SK-N-MC (cell line): Measurements from ENCODE around the gene TRAPPC2L.

Experiments
- DNase-seq: peaks from one replicate; pipeline ENCODE4 v3.0.0-alpha.2; 2011; ENCODE audit warnings: low read depth, low spot score
- H3K27ac ChIP-seq: fragments of 200-600 bp; sonication (generic); 2 replicates; pipeline ENCODE4 v1.5.1; 2016; ENCODE audit warnings: mixed run types
- H3K36me3 ChIP-seq: fragments of 200-600 bp; sonication (generic); 2 replicates; pipeline ENCODE4 v1.6.1; 2017; ENCODE audit warnings: antibody characterized with exemption, low read length, mixed read lengths; ENCODE audit not compliant: insufficient read depth
- H3K4me3 ChIP-seq: fragments of 200-600 bp; sonication (generic); 2 replicates; pipeline ENCODE4 v1.5.1; 2016
- H3K9ac ChIP-seq: fragments of 200-600 bp; sonication (generic); 2 replicates; pipeline ENCODE4 v1.8.0; 2017; ENCODE audit warnings: mixed run types, mixed read lengths; ENCODE audit not compliant: insufficient read length
- H3K9me3 ChIP-seq: fragments of 200-600 bp; sonication (generic); 2 replicates; pipeline ENCODE4 v1.6.1; 2017; ENCODE audit warnings: low read depth, mild to moderate bottlenecking, antibody characterized with exemption, low read length, moderate library complexity, mixed read lengths
- EZH2 ChIP-seq: fragments of 200-600 bp; sonication (generic); IDR thresholded peaks from one replicate; pipeline ENCODE4 v1.6.1; 2017; ENCODE audit warnings: antibody characterized with exemption
- FOXP2 ChIP-seq: optimal IDR thresholded peaks from 2 replicates; pipeline ENCODE3; 2011; ENCODE audit warnings: mild to moderate bottlenecking, moderate library complexity; ENCODE audit not compliant: insufficient read depth; ENCODE audit errors: extremely low read length, control extremely low read depth
- POLR2AphosphoS5 ChIP-seq: IDR thresholded peaks from 2 replicates; pipeline ENCODE4 v1.6.1; 2012; ENCODE audit warnings: mild to moderate bottlenecking, low read depth, low read length, borderline replicate concordance

The TRAPPC2L gene

GRCh38 chr16:88907768-88908167 lies 50.8 kb downstream of the TRAPPC2L start:
- no peak for DNase-seq

GRCh38 chr16:88908307-88908706 lies 51.4 kb downstream of the TRAPPC2L start:
- TF ChIP-seq FOXP2 = no peak
- no peak overlapping the region for H3K4me3 ChIP-seq
- H3K36me3 ChIP-seq = no peaks in the 10 kb centered on the region
- H3K9ac ChIP-seq = no peak overlapping the region
- H3K27ac ChIP-seq = no peak overlapping the region
- no peak for DNase-seq
- H3K9me3 ChIP-seq = no peaks in the 10 kb centered on the region

More at GRCh38 chr16:88907768-88908167, 50.8 kb downstream of the TRAPPC2L start:
- H3K9me3 ChIP-seq = no peaks in the 10 kb centered on the region
- no peaks in the 10 kb centered on the region for H3K36me3 ChIP-seq
- no peak overlapping the region for H3K4me3 ChIP-seq
- TF ChIP-seq EZH2 (no peak), FOXP2 (no peak)
- no peak overlapping the region for H3K9ac ChIP-seq
- H3K27ac ChIP-seq = no peak overlapping the region

- DNase-seq = no peak
- no peak overlapping the region for H3K4me3 ChIP-seq
- H3K27ac ChIP-seq = no peak overlapping the region
- TF ChIP-seq EZH2 = no peak
- H3K36me3 ChIP-seq = no peaks in the 10 kb centered on the region
- H3K9ac ChIP-seq = no peak overlapping the region
- no peaks in the 10 kb centered on the region for H3K9me3 ChIP-seq
Measured at GRCh38 chr16:88909431-88910210, 52.7 kb downstream of the TRAPPC2L start.

DNA sequence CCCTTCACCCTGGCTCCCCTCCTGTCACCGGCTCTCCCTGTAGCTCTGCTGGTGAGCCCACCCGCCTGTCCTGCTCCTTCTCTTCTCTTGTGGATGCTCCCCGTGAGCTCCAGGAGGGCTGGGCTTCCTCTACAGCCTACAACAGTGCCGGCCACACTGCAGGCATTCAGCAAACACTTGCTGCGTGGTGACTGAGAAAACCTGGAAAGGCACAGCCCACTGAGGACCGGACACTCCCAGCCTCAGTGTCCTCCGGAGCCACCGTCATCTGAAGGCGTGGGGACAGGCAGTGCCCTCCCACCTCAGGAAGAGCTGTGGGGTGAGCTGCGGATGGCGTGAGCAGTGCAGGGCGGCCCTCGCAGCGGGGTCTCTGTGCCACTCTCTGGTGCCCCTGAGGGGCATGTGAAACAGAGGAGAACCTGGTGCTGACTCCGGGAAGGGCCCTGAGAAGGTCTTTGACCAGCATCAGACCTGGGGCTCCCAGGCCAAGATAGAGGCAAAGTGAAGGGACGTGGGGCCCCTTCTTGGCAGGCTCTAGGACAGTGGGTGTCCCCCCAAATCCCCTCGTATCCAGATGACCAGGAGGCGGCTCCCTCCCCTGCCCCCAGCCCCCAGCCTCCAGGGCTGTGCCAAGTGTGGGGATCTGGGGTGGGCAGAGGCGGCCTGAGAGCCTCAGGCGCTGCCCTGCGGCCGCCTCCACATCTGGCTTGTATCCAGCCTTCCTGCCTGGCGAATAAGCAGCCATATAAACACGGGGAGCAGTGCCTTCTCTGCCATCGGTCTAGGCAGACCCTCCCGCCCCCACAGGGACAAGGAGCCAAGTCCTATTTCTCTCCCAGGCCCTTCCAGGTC lies 53.6 kb downstream of the TRAPPC2L start:
- Histone ChIP-seq H3K9ac (no peak overlapping the region), H3K36me3 (no peaks in the 10 kb centered on the region), H3K27ac (no peak overlapping the region), H3K9me3 (no peaks in the 10 kb centered on the region), H3K4me3 (no peak overlapping the region)
- no peak for DNase-seq
- TF ChIP-seq FOXP2 (no peak), EZH2 (no peak), POLR2AphosphoS5 (no peak)

DNA sequence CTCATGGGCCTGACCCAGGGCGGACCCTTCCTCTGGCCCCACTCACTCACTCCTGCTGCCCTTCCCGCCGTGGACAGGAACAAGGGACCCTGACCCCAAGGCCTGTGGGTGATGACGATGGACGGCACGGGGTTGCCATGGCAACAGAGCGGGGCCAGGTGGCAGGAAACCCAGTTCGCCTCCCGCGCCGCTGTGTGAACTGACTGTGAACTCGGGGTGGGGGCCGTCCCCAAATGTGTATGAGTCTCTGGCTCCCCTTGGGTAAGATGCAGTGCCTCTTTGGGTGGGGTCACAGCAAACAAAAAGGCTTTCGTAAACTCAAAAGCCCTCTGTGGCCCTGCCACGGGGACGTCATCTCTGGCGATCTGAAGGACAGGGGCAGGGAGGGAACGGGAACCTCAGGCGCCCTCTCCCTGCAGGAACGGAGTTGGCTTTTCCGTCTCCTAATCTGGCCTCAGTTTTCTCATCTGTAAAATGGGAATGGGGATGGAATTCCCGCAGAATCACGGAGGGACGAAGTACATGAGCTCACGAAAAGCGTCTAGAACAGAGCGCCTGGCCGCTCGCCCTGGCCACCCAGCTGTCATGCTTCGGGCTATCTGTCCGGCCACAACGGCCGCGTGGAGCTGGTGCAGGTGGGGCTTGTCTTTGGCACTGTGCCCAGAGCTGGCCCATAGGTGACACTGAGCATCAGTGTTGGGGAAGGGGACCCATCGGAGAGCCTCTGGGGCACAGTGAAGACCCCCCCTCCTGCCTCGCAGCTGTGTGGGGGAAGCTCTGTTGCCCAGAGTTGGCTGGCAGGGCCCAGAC lies 54.4 kb downstream of the TRAPPC2L start:
- DNase-seq = no peak
- no peak overlapping the region for H3K27ac ChIP-seq
- H3K36me3 ChIP-seq = no peaks in the 10 kb centered on the region
- TF ChIP-seq POLR2AphosphoS5 (no peak), FOXP2 (no peak), EZH2 (no peak)
- no peak overlapping the region for H3K9ac ChIP-seq
- H3K9me3 ChIP-seq = no peaks in the 10 kb centered on the region
- no peak overlapping the region for H3K4me3 ChIP-seq

- no peak for DNase-seq
- no peak overlapping the region for H3K9ac ChIP-seq
- no peak overlapping the region for H3K27ac ChIP-seq
- no peaks in the 10 kb centered on the region for H3K9me3 ChIP-seq
- no peak overlapping the region for H3K4me3 ChIP-seq
- no peak for TF ChIP-seq POLR2AphosphoS5
- TF ChIP-seq FOXP2 = no peak
- no peak for TF ChIP-seq EZH2
- no peaks in the 10 kb centered on the region for H3K36me3 ChIP-seq
Measured at GRCh38 chr16:88911946-88912310, 55.0 kb downstream of the TRAPPC2L start.
